Astrocyte of the spinal cord (primary cell): Measurements from ENCODE around the gene IARS1.

Source experiments
- DNase-seq: peaks from one replicate; pipeline ENCODE4 v3.0.0; 2011; ENCODE audit warnings: low read depth, low spot score
- H3K4me3 ChIP-seq: 2 replicates; pipeline ENCODE4 v1.5.1; 2011; ENCODE audit warnings: low read depth, mild to moderate bottlenecking, low read length, moderate library complexity
- in situ Hi-C: cut with HindIII; loops from 2 replicates; pipeline ENCODE4 v1.10.0; 2017; ENCODE audit warnings: low sequenced_read_pairs
- TF ChIP-seq, protein P1 (sequence below): IDR thresholded peaks from 2 replicates; pipeline ENCODE4 v1.5.1; 2012; ENCODE audit warnings: low read depth, mild to moderate bottlenecking, low read length, inconsistent platforms

Gene IARS1

DNA sequence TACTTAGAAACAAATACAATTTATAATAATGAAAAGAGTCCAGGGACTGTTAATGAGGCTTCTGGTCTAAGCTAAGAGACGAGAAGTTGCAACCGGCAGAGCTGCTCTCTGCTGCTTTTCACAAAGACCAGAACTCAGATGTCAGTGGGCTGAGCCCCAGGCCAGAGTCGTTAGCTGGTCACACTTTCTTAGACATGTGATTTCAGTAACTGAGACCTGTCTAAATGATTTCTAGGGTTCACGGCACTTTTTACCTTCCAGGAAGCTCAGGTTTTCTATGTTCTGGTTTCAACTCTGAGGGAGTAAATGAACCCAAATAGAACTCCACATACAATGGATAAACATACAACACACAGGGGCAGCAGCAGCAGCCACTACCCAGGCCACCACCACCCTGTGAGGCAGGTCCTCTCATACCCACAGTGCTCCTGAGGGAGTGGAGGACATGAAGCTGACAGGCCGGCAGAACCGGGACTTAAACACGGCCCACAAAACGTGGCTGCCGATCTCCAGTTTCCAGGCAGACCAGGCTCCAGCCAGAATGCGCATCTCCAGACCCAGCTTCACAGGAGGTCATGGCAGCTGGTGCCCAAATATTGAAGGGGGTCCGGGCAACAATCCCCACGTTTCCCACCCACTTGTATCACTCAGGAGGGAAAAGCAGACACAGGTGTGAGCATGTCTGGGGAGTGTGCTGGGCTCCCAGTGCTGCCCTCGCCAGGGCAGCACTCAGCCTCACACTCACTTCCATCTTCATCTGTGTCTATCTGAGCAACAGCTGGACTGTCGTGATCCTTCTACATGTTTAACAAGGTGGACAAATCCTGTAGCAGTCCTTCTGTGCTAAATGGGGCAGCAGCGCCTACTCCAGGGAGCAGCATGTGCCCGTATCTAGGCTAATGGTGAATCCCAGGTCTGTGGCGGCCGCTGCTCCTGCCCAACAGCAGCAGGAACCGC, 38.8 kb downstream of the IARS1 start:
- no peak for DNase-seq
- no peak overlapping the region for H3K4me3 ChIP-seq
- in situ Hi-C loops: no loop called here
- TF ChIP-seq, protein P1, sequence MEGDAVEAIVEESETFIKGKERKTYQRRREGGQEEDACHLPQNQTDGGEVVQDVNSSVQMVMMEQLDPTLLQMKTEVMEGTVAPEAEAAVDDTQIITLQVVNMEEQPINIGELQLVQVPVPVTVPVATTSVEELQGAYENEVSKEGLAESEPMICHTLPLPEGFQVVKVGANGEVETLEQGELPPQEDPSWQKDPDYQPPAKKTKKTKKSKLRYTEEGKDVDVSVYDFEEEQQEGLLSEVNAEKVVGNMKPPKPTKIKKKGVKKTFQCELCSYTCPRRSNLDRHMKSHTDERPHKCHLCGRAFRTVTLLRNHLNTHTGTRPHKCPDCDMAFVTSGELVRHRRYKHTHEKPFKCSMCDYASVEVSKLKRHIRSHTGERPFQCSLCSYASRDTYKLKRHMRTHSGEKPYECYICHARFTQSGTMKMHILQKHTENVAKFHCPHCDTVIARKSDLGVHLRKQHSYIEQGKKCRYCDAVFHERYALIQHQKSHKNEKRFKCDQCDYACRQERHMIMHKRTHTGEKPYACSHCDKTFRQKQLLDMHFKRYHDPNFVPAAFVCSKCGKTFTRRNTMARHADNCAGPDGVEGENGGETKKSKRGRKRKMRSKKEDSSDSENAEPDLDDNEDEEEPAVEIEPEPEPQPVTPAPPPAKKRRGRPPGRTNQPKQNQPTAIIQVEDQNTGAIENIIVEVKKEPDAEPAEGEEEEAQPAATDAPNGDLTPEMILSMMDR: no peak

DNA sequence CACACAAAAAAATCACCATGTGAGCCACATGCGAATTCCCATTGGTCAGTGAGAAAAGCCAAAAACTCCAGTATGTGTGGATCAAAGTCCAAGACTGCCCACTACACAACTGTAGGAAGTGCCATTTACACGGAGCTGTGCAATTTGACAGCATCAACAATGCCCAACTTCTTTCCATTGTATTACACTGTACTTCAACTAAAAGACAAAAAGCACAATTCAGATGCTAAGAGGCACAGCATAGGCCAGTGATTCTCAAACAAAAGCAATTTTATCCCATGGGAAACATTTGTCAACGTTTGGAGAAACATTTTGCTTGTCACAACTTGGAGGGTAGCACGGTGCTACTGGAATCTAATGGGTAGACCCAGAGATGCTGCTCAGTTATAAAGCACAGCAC, 39.8 kb downstream of the IARS1 start:
- no peak overlapping the region for H3K4me3 ChIP-seq
- TF ChIP-seq, protein P1: no peak
- no peak for DNase-seq
- in situ Hi-C loops: no loop called here

DNA sequence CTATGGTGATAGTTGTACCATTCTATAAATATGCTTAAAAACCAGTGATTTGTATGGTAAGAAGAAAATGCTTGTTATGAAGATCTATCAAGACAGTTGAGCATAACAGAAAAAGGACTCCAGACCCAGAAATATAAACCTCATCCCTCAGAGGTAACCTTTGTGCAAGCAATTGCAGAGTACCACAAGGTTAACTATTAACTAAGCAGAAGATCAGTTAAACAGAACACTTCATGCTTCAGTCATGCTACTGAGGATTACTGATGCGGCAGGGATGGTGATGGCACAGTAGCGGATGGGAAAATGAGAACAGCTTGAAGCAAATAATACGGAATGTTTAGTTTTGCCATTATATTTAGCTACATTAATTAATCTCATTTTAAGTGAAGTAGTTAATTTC, 45.5 kb downstream of the IARS1 start:
- in situ Hi-C loops: no loop called here
- no peak for DNase-seq
- TF ChIP-seq, protein P1: no peak
- H3K4me3 ChIP-seq: no peak overlapping the region

DNA sequence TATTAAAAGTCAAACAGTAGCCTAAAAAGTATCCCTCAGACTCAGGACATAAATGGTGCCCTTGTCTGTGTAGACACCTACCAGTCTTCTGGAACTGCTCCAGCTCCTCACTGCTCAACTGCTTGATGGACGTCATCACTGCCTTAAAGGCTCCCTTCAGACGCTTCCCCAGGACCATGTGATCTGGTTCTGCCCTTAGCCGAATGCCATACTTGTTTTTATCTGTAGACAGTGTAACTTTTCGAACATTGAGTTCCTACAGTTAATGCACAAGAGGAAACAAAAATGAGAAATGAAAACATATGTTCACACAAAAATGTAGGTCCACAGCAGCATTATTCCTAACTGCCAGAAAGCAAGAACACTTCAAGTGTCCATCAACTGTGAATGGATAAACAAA, 46.2 kb downstream of the IARS1 start:
- in situ Hi-C loops: no loop called here
- TF ChIP-seq, protein P1: no peak
- no peak overlapping the region for H3K4me3 ChIP-seq
- peak; percentile 63 for DNase-seq

DNA sequence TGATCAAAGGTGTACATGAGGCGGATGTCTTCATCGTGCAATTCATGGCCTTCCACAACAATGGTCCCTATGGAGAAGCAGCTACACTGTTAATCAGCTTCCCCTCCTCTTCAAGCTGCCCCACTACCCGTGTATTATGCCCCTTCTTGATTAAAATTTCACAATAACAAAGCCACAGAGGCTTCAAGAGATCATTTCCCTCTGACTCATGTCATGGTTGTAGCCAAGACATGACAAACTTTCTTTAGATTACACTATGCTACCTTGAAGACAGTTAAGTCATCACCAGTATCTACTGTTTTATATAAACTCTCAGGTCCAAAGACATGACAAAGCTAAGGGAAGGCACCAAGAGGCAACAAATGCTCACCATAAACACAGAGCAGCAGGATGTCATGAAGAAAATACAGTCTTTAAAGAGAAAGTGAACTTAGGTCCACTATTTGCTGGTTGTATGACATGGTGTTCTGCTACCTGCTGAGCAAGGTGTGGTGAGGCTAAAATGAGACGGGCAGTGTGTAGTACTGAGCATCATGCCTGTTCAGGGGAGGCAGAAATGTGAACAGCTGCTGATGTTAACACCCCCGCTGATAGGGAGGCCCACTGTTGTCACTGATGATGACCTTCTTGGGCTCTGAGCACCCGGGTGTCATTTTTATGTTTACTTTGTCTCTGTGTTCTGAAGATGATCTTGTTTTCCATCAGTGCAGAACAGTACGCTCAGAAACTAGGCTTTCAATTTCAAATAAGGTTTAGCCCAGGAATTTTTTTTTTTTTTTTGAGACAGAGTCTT, 48.3 kb downstream of the IARS1 start:
- TF ChIP-seq, protein P1: no peak
- in situ Hi-C loops: no loop called here
- H3K4me3 ChIP-seq: no peak overlapping the region
- peak; percentile 68 for DNase-seq
